D341Med (cell line): ENCODE data around the gene VDR.
A peak's percentile ranks its signal among the peaks of the same experiment; 100 is the strongest.
"Not testable (repeated sequence)": the region's sequence is repeated elsewhere in the genome, so short reads cannot be mapped to it uniquely, and the experiment has no call there.

ENCODE experiments used
- DNase-seq: peaks from one replicate; pipeline ENCODE4 v3.0.0; 2012; ENCODE audit warnings: low spot score

VDR gene

DNA sequence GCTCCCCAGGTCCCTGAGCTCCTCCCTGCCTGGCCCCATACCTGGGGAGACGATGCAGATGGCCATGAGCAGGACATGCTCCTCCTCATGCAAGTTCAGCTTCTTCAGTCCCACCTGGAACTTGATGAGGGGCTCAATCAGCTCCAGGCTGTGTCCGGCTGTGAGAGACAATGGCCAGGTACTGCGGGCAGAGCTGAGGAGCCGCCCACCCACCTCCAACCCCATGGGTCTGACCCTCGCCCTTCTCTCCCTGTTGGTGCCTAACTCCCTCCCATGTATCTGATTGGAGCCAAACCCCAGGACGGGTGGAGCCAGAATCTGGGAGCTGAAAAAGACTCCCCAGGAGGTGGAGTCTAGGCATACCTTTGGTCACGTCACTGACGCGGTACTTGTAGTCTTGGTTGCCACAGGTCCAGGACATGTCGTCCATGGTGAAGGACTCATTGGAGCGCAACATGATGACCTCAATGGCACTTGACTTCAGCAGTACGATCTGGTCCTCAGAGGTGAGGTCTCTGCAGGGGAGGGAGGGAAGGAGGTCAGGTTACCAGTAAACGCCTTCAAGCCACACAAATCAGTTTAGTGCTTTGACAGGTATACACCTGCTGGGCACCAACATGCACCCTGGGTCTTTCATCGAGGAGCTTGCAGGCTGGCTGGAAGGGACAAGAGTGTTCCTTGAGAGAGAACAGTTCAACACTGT, 58.3 kb downstream of the VDR start:
- no peak for DNase-seq

DNA sequence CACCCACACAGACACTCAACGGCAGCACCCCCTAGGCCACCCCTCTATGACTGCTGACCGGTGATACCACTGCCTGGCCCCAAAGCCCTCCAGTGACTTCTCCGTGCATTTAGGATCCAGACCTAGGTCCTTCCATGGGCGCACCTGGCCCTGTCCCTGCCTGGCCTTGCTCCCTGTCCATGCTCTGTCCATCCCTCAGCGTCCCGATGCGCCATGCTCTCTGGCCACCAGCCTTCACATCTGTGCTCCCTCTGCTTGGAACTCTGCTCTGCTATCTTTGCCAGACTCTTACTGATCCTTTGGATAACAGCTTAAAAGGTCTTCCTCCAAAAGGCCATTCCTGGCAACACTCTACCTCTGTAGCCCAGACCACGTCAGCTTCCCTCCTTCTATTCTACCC, 59.7 kb downstream of the VDR start:
- no peak for DNase-seq

GRCh38 chr12:47844264-47845019, 60.4 kb downstream of the VDR start:
- no peak for DNase-seq

- no peak for DNase-seq
These were observed 61.4 kb downstream of the VDR start for GRCh38 chr12:47843226-47843980.

GRCh38 chr12:47842543-47842942, 62.3 kb downstream of the VDR start:
- DNase-seq: not testable (repeated sequence)

DNA sequence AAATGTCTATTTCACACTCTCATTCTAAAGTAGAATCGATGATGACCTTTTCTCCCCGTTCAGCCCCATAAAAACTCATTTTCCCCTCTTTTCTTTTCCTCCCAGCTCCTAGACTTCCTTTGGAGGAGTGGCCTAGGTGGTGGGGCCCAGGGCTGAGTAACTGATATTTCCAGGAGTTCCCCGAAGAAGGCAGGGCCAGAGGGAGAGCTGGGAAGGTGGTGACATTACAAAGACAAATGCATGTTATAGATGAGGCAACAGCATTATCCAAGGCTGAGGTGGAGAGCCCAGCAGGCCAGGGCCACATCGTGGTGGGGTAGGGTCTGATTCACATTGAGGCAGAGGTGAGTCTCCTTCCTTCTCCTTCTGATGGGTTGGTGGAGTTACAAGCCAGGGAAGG, 62.9 kb downstream of the VDR start:
- DNase-seq: no peak

GRCh38 chr12:47841501-47841900, 63.3 kb downstream of the VDR start:
- no peak for DNase-seq

GRCh38 chr12:47840571-47840970, 64.2 kb downstream of the VDR start:
- no peak for DNase-seq

- DNase-seq: no peak
These were observed 65.4 kb downstream of the VDR start for GRCh38 chr12:47839214-47839876.

GRCh38 chr12:47838286-47838931, 66.4 kb downstream of the VDR start:
- peak; percentile 73 for DNase-seq

- peak; percentile 80 for DNase-seq
These were observed 67.3 kb downstream of the VDR start for GRCh38 chr12:47837190-47838171.

DNA sequence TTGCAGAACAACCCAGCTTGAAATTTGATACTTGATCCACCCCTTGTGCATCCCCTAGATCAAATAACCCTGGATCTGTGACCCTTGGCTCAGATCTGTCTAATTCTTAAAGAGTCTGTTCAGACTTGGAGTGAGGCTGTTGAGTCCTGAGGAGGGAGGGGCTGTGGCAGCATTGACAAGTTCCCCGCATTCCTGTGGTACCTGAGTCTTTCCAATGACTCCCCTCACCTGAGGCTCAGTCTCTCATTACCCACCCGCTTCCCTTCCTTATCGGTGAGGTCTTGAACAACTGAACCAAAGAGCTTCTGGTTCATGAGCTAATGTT, 69.0 kb downstream of the VDR start:
- DNase-seq: no peak

GRCh38 chr12:47835006-47835830, 69.6 kb downstream of the VDR start:
- no peak for DNase-seq

DNA sequence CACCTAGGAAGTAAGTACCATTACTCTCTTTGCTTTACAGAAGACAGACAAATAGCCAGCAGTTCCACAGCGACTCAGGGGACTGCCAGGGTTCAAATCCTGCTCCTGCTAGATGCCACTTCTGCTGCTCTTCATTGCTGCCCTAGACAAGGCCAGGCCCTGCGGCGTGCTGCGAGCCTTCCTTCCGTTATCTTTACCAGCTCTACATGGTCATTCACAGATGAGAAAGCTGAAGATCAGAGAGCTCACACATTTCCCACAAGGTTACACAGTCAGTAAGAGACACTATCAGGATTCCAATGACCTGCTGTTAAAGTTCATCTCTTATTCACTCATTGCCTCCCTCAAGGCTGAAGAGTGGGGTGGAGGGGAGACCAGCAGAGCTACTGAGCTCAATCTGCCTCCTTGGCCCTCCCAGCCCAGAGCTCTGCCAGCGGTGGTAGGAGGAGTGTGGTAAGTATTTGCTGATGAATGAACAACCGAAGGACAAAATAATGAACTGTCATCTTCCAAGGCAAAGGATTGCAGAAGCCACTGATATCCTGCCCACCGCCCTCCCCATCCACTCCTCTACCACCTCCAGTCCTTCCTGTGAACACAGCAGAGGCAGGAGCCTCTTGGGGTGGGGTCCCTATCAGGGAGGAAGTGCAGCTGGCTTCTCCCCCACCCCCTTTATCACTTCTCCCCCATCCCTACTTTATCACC, 70.4 kb downstream of the VDR start:
- DNase-seq: no peak

DNA sequence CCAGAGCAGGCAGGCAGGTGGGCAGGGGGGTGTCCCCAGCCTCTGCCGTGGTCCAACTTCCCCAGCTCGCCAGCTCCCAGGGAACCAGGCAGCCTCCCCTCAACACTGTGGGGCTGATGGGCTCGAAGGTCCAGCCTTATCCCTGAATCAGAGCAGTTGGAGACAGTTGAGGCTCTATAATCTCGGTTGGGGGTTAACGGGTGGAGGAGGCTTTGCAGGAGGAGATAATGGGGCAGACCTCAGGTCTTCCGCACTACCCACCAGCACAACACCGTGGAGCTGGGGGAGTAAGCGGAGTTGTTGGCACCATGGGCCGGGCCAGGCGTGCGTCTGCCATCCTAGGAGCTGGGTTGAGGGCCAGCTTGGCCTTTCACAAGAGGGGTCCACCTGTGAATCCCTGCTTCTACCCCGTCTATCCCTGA, 71.2 kb downstream of the VDR start:
- no peak for DNase-seq

DNA sequence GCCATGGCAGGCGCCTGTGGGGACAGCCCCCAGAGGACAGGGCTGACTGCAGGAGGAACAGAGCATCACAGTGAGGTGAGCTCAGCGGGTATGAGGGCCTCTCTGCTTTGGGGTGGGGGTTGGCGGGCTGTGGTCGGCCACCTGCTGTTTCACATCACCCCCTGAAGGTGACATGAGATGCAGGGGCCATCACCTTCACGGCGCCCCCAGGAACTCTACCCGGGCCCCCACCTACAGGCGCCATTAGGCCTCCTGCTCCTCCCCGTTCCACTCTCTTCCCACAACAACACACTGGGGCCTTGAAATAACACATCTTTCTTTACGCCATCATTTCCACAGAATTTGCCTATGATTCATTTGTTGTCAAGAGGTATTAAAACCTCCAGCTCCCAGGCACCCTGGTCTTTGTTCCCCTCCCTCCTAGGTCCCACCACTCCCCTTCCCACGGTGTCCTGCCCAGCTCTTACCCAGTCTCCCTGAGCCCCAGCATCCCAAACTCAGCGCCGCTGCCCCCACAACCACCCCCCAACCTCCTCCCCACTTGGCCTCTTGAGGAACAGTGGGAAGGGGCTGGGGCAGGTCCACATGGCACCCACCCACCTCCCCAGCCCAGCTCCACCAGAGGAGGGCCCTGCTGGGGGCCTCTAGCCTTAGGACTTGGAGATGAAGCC, 72.4 kb downstream of the VDR start:
- no peak for DNase-seq

DNA sequence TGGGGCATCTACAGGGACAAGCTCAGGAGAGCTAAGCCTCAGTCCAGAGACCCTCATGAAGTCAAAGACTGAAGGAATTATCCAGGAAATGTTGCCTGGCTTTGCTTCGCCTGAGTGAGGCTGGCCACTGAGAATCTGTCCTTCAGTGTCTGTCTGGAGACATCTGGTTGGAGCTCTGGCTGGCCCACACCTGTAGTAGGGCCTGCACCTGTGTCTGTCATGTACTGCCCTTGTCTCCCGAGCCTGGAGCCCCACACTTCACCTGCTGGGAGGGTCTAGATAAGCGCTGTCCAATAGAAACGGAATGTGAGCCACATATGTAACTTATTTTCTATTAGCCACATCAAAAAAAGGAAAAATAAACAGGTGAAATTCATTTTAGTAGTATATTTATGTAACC, 75.2 kb downstream of the VDR start:
- no peak for DNase-seq

DNA sequence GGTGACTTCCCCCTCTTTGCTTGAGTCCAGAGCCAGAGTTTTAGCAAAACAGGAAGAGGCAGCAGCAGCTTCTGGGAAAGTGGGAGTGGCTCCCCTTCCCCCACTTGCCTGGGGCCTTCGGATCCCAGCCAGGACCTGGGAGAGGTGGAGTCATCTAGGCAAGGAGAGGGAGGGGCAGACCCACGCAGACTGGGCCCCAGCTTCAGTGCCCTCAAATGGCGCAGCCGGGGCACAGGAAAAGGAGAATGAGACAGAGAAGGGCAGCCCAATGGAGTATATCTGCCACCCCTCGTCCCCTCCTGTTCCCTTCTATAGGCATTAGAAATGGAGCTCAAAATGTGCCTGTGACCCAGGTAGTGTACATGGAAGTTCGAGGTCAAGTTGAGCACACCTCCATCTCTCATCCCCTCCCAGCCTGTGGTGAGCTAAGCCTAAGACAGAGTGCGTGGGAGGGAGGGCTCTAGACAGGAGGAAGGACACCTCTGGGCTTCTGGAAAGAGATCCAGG, 75.8 kb downstream of the VDR start:
- DNase-seq: no peak
